Anterior cingulate cortex (tissue), 58 donors: ENCODE measurements around the gene EPHB2.

Source experiments
- DNase-seq, 58 donors: peaks; one replicate each; lab custom pipeline; 2025; lab: John Stamatoyannopoulos, UW

Gene EPHB2

GRCh38 chr1:22794647-22795365 is 84.2 kb downstream of the EPHB2 start:
- DNase-seq, result no peak

DNA sequence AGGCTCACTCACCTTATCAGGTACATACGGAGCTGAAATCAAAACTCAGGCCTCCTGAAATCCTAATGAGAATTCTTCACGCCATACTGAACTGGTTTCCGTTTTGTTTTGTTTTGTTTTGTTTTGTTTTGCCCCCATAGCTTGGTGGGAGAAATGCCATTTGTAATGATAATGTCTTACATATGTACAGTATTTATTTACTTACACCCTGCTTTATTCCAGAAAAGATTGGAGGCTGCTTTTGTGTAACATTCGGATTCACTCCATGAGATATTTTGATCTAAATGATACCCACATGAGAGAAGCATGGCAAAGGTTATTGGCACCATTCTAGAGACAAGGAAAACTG is 84.7 kb downstream of the EPHB2 start:
- no peak for DNase-seq

DNA sequence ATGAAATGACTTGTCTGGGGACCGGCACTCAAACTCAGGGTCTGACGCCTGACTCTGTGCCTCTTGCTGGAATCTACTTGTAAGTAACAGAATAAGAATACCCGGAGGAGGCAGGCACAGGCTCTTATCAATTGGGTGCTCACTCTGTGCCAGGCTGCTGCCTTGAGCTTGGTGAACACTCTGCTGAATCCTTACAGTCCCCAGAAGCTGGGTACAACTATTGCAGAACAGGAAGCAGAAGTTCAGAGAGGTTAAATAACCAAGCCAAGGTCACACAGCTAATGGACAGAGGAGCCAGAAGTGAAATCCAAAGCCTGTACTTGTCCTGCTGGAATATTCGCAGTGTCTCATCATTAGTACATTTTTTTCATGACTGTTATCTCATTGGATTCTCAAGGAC is 86.0 kb downstream of the EPHB2 start:
- no peak for DNase-seq

GRCh38 chr1:22798083-22798482 is 87.4 kb downstream of the EPHB2 start:
- DNase-seq, result no peak

- peak in 43 of 58 donors; percentile 9 to 83 (median 34) for DNase-seq
These were observed 89.3 kb downstream of the EPHB2 start for GRCh38 chr1:22799971-22800370.

DNA sequence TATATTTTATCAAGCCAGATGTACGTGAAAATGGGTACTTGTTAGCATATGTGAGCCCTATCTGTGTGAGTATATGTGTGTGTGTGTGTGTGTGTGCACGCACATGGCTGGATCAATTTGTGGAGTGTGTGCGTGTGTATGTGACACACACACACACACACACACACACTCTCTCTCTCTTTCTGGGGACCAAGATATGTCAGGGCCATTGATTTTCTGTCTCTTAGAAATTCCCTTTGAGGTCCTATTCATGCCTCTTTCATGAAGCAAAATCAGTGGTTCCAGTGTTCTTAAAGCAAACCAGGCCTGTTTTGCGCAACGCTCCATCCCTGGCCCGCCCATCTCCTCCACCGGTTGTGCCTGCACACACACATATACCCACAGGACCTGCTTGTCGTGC is 90.0 kb downstream of the EPHB2 start:
- no peak for DNase-seq

- DNase-seq, result no peak
These were observed 90.7 kb downstream of the EPHB2 start for GRCh38 chr1:22801347-22801746.

DNA sequence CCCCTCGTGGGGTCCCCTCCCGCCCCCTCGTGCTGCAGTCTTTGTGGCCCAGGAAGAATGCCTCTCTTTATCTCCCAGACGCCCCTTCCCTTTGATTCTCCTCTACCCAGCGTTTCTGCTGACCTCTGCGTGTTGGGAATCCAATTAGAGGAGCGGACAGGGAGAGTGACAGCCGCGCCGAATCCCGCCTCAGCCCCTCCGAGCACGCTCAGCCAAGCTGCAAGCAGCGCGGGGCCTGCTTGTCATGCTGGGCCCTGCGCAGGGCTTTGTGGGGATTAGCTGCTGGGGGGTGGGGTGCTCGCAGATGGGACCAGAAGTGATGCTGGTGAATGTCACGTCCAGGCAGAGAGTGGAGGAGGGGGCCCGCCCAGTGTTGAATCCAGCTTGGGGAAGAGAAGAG is 91.1 kb downstream of the EPHB2 start:
- peak in 5 of 58 donors; percentile 5 to 42 (median 21) for DNase-seq

DNA sequence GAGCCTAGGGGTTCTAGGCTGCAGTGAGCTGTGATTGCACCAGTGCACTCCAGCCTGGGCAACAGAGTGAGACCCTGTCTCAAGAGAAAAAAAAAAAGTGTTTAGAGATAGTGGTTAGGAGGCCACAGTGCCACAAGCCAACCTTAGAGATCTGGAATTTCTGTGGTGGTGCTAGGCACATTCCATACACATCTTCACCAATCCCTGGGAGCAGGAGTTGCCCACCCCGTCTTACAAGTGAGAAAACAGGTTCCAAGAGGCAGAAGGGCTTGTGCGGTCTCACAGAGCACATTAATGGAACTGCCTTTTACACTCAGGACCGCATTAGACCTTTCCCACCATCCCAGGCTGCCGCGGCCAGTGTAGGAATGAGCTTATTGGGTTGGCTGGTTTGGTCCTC is 93.2 kb downstream of the EPHB2 start:
- no peak for DNase-seq

- DNase-seq, result no peak
These were observed 93.8 kb downstream of the EPHB2 start for GRCh38 chr1:22804406-22804805.

GRCh38 chr1:22804969-22805671 is 94.5 kb downstream of the EPHB2 start:
- no peak for DNase-seq

DNA sequence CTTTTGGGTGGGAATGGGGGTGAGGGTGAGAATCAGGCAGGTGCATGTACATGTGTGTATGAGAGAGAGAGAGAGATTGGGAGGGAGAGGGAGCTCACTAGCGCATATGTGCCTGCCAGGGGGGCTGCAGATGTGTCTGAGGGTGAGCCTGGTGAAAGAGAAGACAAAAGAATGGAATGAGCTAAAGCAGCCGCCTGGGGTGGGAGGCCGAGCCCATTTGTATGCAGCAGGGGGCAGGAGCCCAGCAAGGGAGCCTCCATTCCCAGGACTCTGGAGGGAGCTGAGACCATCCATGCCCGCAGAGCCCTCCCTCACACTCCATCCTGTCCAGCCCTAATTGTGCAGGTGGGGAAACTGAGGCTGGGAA is 95.0 kb downstream of the EPHB2 start:
- DNase-seq, result no peak

DNA sequence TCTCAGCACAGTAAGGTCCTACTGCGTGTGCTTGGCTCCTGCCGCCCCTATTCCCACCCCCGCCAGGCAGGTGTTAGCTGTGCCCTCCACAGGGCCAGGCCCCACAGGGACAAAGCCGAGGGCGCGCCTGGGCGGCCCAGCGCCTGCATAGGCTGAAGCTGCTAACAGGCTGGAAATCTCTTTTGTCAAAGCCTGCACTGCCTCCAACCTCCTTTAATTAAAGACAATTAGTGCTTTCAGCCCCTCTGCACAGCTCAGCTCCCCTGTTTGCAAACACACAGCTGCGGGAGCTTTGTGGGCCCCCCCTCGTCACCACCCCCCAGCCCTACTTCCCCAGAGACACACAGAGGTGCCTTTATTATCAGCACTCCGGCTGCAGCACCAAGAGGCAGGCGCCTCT is 95.9 kb downstream of the EPHB2 start:
- DNase-seq, result peak in 50 of 58 donors; percentile 21 to 90 (median 65)

DNA sequence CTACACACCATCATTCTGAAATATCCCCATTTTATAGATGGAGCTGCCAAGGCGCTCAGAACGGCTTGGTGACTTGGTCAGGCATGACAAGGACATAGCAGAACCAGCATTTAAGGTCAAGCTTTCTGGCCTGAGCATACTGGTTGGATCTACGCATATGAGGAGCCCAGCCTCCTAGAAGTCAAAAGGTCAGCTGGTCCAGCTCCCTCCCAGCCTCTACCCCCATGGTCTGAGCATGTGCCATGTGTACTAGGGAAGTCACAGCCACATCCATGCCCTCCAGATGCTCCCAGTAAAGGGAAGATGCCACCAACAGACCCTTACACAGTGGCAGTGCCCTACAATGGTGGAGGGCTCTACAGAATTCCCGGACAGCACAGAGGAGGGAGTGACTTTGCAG is 96.7 kb downstream of the EPHB2 start:
- DNase-seq, result peak in 1 of 58 donors; percentile 41

GRCh38 chr1:22808186-22808675 is 97.6 kb downstream of the EPHB2 start:
- DNase-seq, result peak in 2 of 58 donors; percentile 22 to 42

DNA sequence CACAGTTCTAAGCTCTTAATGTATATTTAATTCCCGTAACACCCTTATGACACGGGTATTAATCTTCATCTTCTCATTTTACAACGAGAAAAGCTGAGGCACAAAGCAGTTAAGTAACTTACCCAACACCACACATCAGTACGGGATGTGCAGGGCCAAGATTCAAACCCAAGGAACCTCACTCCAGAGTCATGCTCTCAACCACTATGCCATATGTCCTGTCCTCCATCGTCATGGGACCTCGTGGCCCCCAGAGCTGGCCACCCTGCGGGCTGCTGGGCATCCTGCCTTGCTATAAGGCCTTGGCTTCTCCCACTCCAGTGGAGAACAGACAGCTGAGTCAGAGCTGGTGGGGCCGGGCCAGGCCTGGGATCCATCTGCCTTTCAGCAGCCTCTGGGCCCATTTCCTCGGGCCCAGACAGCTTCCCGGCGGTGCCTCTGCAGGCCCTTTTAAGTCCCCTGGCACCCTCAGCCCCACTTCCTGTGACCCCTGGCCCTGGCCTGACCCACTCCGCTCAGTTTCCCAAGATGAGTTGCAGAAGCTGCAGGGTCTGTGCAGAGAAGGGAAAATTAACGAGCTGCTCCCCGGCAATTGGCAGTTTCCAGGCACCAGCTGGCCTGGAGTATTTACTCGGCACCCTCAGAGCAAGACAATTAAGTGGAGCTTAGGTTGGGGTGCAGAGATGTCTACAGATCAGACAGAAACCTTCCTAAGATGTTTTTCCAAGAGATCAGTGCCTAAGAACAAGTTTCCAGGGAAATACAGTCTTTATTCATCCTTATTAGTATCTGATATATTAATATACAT is 98.2 kb downstream of the EPHB2 start:
- peak in 43 of 58 donors; percentile 7 to 83 (median 53) for DNase-seq

- DNase-seq, result no peak
These were observed 99.1 kb downstream of the EPHB2 start for GRCh38 chr1:22809783-22810182.

- DNase-seq, result no peak
These were observed 99.7 kb downstream of the EPHB2 start for GRCh38 chr1:22810378-22810777.

GRCh38 chr1:22812092-22812880 is 101.6 kb downstream of the EPHB2 start:
- DNase-seq, result no peak

DNA sequence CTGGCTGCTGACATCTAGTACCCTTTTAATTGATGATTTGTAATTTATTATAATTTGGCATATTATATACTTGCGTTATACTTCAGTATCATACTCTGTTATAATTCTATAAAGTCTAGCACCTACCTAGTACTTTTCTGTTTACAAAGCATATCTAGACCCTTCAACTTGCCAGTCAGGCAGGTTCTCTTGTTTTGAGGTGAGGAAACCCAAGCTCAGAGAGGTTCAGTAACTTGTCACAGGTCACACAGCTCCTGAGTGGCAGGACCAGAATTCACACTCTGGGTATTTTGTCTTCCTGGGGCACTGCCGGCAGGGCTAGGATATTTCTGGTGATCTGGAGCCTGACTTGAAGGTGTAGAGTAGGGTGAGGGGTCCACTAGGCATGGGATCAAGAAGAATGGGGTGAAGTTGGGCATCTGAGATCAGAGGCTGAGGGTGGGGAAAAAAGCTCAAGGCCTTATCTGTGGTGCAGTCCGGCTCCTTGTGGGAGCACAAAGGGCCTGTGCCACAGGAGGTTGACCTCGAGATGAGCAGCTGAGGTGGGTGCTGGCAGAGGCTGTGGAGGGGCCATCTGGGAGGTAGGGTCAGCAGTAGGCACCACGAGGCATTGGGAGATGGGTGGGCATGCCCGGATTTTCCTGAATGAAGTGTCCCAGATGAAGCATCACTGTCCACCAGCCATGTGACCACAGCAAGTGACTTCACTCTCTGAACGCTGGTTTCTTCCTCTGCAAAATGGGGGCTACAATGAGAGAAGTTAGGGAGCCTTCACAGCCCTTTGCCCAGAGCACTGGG is 102.6 kb downstream of the EPHB2 start:
- DNase-seq, result no peak
